ENCODE data around the gene NELL2. TPM values are rescaled to one million over a fixed set of nuclear protein-coding genes. Genes with fewer than 3 reads are reported as not detected.

NELL2 gene
- total RNA-seq, 2 donors from 2014 or later: 0.63 to 6.0 TPM

DNA sequence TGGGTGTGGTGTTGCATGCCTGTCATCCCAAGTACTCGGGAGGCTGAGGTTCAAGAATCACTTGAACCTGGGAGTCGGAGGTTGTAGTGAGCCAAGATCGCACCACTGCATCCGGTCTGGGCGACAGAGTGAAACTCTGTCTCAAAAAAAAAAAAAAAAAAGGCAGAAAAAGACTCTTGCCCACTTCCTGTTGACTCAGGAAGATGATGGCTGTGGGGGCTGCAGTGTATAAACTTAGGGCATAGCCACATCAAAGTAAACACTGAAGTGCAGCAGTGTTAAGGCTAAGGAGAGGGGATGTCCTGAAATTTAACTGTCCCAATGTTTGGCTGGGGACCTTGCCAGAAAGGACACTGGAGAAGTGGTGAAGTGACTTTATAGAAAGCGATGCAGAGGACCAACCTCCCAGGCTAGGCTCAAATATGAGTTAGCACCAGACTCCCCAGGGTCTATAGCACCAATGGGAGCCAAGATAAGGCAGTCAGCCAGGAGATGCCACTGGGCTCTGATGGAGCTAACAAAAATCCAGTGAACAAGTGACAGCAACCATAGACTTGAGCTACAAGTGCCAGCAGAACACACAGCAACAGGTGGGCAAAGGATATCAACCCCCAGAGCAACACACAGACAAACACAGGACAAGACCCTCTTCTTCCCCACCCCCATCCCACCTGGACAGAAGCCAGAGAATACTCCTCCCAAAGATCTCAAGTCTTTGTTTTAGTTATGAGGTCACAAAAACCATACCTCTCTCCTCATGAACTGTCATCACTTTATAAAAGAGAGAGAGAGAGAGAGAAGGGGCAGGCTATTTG, 28.0 kb downstream of the NELL2 start:
- Histone ChIP-seq H3K4me3 (no peak overlapping the region), H3K4me1 (ENCODE audit: control insufficient read depth in 1 of 2, low read depth in 2 of 2) (no peaks in the 10 kb centered on the region), H3K27ac (no peak overlapping the region), H3K9me3 (no peaks in the 10 kb centered on the region), H3K27me3 (replicated peaks; ENCODE audit: insufficient read depth) (no peaks in the 10 kb centered on the region), H3K36me3 (no peaks in the 10 kb centered on the region)
- ATAC-seq (ENCODE audit: insufficient number of reproducible peaks, low FRiP score, low read depth) (no peak), DNase-seq (ENCODE audit: low spot score) (no peak)
- TF ChIP-seq, protein P1, sequence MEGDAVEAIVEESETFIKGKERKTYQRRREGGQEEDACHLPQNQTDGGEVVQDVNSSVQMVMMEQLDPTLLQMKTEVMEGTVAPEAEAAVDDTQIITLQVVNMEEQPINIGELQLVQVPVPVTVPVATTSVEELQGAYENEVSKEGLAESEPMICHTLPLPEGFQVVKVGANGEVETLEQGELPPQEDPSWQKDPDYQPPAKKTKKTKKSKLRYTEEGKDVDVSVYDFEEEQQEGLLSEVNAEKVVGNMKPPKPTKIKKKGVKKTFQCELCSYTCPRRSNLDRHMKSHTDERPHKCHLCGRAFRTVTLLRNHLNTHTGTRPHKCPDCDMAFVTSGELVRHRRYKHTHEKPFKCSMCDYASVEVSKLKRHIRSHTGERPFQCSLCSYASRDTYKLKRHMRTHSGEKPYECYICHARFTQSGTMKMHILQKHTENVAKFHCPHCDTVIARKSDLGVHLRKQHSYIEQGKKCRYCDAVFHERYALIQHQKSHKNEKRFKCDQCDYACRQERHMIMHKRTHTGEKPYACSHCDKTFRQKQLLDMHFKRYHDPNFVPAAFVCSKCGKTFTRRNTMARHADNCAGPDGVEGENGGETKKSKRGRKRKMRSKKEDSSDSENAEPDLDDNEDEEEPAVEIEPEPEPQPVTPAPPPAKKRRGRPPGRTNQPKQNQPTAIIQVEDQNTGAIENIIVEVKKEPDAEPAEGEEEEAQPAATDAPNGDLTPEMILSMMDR (IDR thresholded peaks at IDR 0.05): no peak

DNA sequence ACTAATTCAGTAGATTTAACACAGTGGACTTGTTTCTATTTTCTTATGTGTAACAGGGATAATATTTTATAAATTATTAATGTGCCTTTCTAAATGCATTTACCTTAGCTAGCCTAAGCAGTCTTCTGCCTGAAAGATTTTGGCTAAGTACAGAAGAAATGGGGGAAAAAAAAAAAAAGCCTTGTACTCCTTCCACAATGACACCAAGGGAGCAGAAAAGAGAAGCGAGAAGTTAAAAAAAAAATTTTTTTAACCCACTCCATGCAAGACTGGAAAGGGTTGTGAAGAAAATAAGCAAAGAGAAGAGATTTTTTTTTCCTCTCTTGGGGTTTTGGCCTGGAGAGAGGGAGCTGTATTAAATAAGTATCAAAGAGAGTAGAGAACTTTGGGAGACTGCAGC, 28.7 kb downstream of the NELL2 start:
- ATAC-seq (ENCODE audit: insufficient number of reproducible peaks, low FRiP score, low read depth) (no peak), DNase-seq (ENCODE audit: low spot score) (no peak)
- Histone ChIP-seq H3K27ac (no peak overlapping the region), H3K4me1 (ENCODE audit: control insufficient read depth in 1 of 2, low read depth in 2 of 2) (no peaks in the 10 kb centered on the region), H3K27me3 (replicated peaks; ENCODE audit: insufficient read depth) (no peaks in the 10 kb centered on the region), H3K4me3 (no peak overlapping the region), H3K36me3 (no peaks in the 10 kb centered on the region), H3K9me3 (no peaks in the 10 kb centered on the region)
- TF ChIP-seq, protein P1 (IDR thresholded peaks at IDR 0.05): no peak

DNA sequence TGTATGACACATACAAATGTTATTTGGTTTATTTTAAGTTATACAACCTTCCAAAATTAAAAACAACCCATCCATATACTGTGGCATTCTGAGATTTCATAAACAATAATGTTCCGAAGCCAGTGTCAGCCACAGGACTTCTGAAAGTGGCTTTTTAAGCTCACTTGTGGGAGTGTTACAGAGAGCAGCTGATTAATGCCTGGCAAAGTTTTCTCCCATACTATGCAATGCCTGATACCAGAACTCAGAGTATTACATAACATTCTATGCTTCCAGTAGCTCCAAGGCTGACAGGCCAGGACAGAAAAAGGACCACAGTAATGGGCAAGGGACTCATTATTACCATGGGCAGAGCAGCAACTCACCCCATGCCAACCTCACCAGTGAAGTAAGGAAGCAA, 29.3 kb downstream of the NELL2 start:
- TF ChIP-seq, protein P1 (IDR thresholded peaks at IDR 0.05): no peak
- H3K9me3 ChIP-seq: no peaks in the 10 kb centered on the region
- H3K27me3 ChIP-seq (replicated peaks; ENCODE audit: insufficient read depth): no peaks in the 10 kb centered on the region
- H3K4me1 ChIP-seq (ENCODE audit: control insufficient read depth in 1 of 2, low read depth in 2 of 2): no peaks in the 10 kb centered on the region
- H3K4me3 ChIP-seq: no peak overlapping the region
- H3K27ac ChIP-seq: no peak overlapping the region
- ATAC-seq (ENCODE audit: insufficient number of reproducible peaks, low FRiP score, low read depth) (no peak), DNase-seq (ENCODE audit: low spot score) (no peak)
- H3K36me3 ChIP-seq: no peaks in the 10 kb centered on the region

DNA sequence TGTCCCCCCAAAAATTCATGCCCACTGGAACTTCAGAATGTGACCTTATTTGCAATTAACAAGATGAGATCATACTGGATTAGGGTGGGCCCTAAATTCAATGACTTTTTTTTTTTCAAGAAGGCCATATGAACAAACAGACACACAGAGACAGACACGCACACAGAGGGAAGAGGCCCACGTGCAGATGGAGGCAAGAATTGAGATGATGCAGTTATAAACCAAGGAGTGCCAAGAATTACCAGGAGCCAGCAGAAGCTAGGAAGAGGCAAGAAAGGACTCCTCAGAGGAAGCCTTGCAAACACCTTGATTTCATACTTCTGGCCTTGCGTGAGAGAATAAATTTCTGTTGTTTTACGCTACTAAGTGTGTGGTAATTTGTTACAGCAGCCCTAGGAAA, 33.4 kb downstream of the NELL2 start:
- TF ChIP-seq, protein P1 (IDR thresholded peaks at IDR 0.05): no peak
- H3K36me3 ChIP-seq: no peaks in the 10 kb centered on the region
- H3K9me3 ChIP-seq: no peaks in the 10 kb centered on the region
- H3K27me3 ChIP-seq (replicated peaks; ENCODE audit: insufficient read depth): no peaks in the 10 kb centered on the region
- H3K27ac ChIP-seq: no peak overlapping the region
- ATAC-seq (ENCODE audit: insufficient number of reproducible peaks, low FRiP score, low read depth) (no peak), DNase-seq (ENCODE audit: low spot score) (no peak)
- H3K4me3 ChIP-seq: no peak overlapping the region
- H3K4me1 ChIP-seq (ENCODE audit: control insufficient read depth in 1 of 2, low read depth in 2 of 2): no peaks in the 10 kb centered on the region

DNA sequence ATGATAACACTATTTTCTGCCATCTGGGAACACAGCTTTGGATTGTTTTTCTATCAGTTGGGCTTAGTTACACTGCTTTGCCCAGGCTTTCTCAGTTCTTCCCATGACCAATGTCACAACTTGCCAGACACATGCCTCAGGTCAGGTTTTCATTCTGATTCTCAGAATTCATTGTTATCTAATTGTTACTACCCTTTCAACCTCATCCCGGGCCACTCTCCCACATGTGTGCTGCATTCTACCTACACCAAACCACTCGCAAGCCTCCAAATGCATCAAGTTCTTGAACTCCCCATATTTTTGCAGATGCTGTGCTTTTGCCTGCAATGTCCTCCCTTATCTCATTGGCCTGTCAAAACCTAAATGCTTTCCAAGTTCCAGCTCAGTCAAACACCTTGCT, 36.3 kb downstream of the NELL2 start:
- Histone ChIP-seq H3K27me3 (replicated peaks; ENCODE audit: insufficient read depth) (no peaks in the 10 kb centered on the region), H3K36me3 (no peaks in the 10 kb centered on the region), H3K9me3 (no peaks in the 10 kb centered on the region), H3K27ac (no peak overlapping the region), H3K4me1 (ENCODE audit: control insufficient read depth in 1 of 2, low read depth in 2 of 2) (no peaks in the 10 kb centered on the region), H3K4me3 (no peak overlapping the region)
- ATAC-seq (ENCODE audit: insufficient number of reproducible peaks, low FRiP score, low read depth): no peak
- no peak for DNase-seq (ENCODE audit: low spot score)
- TF ChIP-seq, protein P1 (IDR thresholded peaks at IDR 0.05): no peak
